ENCODE results near the gene HCK. TPM values are rescaled to one million over a fixed set of nuclear protein-coding genes. Genes with fewer than 3 reads are reported as not detected.

HCK gene
- total and polyA plus RNA-seq, 9 of the 15 experiments (the other 6 are each of a cell fraction or from before 2014, with no cell fraction given), result 0.09 to 0.51 (median 0.27) TPM; not detected in 6

DNA sequence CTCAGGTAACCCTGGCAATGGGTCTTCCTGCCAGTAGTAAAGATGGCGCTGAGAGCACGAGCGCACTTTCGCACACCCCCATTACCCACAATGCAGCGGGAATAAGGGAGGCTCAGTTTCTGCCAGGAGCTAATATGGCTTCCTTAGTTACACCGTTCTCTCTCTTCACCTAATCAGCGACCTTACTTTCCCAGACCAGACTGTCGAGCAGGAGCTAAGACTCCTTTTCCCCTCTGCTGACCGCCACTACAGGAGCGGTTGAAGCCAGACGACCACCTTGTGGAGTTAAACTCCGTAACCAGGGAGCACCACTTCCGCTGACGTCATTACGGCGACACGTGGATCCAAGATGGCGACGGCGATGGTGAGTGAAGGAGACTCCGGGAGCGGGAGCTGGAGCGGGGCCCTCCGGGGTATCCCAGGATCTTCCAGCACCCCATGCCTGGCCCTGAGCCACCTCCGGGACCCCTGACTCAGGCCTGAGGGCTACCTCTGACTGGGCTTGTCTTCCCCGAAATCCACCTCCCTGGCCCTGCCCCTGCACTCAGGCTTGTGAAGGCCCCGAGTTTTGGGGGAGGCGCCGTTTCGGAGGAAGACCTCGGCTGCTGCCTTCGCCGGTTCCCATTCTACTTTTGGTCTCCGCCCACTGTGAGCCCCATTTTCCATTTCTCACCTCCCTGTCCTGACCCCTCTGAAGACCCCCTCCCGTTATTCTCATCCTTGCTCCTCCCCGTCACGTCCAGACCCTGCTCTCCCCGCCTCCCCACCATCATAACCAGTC, 57.5 kb downstream of the HCK start, which contains the start of gene TM9SF4 (continued):
- TF ChIP-seq, protein P1, sequence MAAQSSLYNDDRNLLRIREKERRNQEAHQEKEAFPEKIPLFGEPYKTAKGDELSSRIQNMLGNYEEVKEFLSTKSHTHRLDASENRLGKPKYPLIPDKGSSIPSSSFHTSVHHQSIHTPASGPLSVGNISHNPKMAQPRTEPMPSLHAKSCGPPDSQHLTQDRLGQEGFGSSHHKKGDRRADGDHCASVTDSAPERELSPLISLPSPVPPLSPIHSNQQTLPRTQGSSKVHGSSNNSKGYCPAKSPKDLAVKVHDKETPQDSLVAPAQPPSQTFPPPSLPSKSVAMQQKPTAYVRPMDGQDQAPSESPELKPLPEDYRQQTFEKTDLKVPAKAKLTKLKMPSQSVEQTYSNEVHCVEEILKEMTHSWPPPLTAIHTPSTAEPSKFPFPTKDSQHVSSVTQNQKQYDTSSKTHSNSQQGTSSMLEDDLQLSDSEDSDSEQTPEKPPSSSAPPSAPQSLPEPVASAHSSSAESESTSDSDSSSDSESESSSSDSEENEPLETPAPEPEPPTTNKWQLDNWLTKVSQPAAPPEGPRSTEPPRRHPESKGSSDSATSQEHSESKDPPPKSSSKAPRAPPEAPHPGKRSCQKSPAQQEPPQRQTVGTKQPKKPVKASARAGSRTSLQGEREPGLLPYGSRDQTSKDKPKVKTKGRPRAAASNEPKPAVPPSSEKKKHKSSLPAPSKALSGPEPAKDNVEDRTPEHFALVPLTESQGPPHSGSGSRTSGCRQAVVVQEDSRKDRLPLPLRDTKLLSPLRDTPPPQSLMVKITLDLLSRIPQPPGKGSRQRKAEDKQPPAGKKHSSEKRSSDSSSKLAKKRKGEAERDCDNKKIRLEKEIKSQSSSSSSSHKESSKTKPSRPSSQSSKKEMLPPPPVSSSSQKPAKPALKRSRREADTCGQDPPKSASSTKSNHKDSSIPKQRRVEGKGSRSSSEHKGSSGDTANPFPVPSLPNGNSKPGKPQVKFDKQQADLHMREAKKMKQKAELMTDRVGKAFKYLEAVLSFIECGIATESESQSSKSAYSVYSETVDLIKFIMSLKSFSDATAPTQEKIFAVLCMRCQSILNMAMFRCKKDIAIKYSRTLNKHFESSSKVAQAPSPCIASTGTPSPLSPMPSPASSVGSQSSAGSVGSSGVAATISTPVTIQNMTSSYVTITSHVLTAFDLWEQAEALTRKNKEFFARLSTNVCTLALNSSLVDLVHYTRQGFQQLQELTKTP (IDR thresholded peaks at IDR 0.05; ENCODE audit: low read depth in 1 of 2, partially characterized antibody in 2 of 2), result peak; percentile 66 to 92
- TF ChIP-seq BRF1 (IDR thresholded peaks at IDR 0.05; ENCODE audit: borderline replicate concordance, extremely low read depth, insufficient read length) (no peak), ZNF830 (CRISPR knock-in tag; IDR thresholded peaks at IDR 0.05) (no peak), ZNF263 (CRISPR knock-in tag; IDR thresholded peaks at IDR 0.05; ENCODE audit: borderline replicate concordance) (peak; percentile 98), FOXK2 (conservative IDR thresholded peaks at IDR 0.05 in 1 of 2, IDR thresholded peaks at IDR 0.05 in 1 of 2; ENCODE audit: low read depth in 2 of 2) (peak in 1 of 2 experiments; percentile 71; a peak in 3 of 4 replicates), GTF2A2 (tag; IDR thresholded peaks at IDR 0.05) (peak; percentile 25; the same call in 1 of the 2 replicates), ZNF140 (CRISPR knock-in tag; IDR thresholded peaks at IDR 0.05) (no peak), ZNF583 (CRISPR knock-in tag; IDR thresholded peaks at IDR 0.05) (0 out of 2 replicates have a peak, but pooled peaks have one; percentile 58), FOSL1 (tag; conservative IDR thresholded peaks at IDR 0.05) (peak; percentile 73), SMARCA5 (IDR thresholded peaks at IDR 0.05) (no peak), HCFC1 (IDR thresholded peaks at IDR 0.05; ENCODE audit: low read depth, low read length) (peak; percentile 95), NUFIP1 (IDR thresholded peaks at IDR 0.05; ENCODE audit: partially characterized antibody) (no peak), TAF1 (IDR thresholded peaks at IDR 0.05; ENCODE audit: control insufficient read depth, extremely low read depth, insufficient read depth, low read length, severe bottlenecking) (peak; percentile 94), NFATC3 (IDR thresholded peaks at IDR 0.05) (peak; percentile 67; the same call in 1 of the 2 replicates)
- TF ChIP-seq, protein P2, sequence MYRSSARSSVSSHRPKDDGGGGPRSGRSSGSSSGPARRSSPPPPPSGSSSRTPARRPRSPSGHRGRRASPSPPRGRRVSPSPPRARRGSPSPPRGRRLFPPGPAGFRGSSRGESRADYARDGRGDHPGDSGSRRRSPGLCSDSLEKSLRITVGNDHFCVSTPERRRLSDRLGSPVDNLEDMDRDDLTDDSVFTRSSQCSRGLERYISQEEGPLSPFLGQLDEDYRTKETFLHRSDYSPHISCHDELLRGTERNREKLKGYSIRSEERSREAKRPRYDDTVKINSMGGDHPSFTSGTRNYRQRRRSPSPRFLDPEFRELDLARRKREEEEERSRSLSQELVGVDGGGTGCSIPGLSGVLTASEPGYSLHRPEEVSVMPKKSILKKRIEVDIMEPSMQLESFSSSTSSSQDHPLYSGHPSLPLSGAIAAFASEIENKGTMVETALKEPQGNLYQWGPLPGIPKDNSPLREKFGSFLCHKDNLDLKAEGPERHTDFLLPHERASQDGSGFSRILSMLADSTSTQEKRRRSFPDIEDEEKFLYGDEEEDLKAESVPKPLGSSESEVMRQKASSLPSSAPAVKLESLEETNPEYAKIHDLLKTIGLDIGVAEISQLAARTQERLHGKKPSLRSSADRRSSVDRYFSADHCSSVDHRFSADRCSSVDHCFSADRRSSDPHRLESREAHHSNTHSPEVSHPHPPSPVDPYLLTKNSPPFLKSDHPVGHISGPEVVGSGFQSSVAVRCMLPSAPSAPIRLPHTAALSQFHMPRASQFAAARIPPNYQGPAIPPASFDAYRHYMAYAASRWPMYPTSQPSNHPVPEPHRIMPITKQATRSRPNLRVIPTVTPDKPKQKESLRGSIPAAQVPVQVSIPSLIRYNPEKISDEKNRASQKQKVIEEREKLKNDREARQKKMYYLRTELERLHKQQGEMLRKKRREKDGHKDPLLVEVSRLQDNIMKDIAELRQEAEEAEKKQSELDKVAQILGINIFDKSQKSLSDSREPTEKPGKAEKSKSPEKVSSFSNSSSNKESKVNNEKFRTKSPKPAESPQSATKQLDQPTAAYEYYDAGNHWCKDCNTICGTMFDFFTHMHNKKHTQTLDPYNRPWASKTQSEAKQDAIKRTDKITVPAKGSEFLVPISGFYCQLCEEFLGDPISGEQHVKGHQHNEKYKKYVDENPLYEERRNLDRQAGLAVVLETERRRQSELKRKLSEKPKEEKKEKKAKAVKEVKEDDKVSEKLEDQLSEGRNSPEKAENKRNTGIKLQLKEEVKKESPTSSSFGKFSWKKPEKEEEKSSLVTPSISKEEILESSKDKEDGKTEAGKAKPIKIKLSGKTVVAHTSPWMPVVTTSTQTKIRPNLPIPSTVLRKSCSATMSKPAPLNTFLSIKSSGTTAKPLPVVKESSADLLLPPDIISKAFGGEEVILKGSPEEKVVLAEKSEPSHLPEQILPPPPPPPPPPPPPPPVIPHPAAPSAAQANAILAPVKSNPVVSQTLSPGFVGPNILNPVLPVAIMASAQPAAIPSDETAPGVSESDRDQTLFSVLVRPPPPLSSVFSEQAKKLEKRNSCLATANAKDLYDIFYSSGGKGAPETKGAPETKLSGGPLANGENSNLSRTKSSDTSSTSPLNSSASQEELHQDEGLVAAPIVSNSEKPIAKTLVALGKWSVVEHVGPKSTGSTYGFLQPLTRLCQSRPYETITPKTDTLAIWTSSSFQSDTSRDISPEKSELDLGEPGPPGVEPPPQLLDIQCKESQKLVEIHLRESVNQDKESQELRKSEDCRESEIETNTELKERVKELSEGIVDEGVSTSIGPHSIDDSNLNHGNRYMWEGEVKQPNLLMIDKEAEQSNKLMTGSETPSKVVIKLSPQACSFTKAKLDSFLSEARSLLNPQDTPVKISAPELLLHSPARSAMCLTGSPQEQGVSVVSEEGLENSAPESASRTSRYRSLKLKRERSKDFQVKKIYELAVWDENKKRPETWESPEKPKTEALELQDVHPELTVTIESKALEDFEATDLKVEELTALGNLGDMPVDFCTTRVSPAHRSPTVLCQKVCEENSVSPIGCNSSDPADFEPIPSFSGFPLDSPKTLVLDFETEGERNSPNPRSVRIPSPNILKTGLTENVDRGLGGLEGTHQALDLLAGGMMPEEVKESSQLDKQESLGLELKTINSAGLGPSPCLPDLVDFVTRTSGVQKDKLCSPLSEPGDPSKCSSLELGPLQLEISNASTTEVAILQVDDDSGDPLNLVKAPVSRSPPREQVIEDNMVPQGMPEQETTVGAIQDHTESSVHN (IDR thresholded peaks at IDR 0.05; ENCODE audit: borderline replicate concordance in 1 of 2, low read depth in 1 of 2), result peak in 1 of 2 experiments; percentile 68; a peak in 1 of 4 replicates

Measured in K562 (cell line).